CD14-positive monocyte (primary cell): ENCODE results near the gene CSPG4. TPM values are rescaled to one million over a fixed set of nuclear protein-coding genes. Genes with fewer than 3 reads are reported as not detected.
"Not testable (repeated sequence)": the region's sequence is repeated elsewhere in the genome, so short reads cannot be mapped to it uniquely, and the experiment has no call there.

Source experiments
- DNase-seq, 3 donors: peaks; one replicate each; pipeline ENCODE4 v3.0.0-alpha.2; 2011 to 2022
- H2AFZ ChIP-seq: 2 replicates; pipeline ENCODE4 v1.6.0; 2012; ENCODE audit warnings: mild to moderate bottlenecking, low read depth, low read length, inconsistent platforms; ENCODE audit not compliant: insufficient read depth, poor library complexity, severe bottlenecking
- H3K27ac ChIP-seq, 2 donors: 1 replicate in 1 of 2; 2 replicates in 1 of 2; pipeline ENCODE4 v1.5.1; 2012 to 2013; ENCODE audit warnings: low read length in 2 of 2, control low read depth in 1 of 2, inconsistent platforms in 1 of 2, low read depth in 1 of 2, mild to moderate bottlenecking in 1 of 2
- H3K27me3 ChIP-seq, 2 donors: one replicate each; pipeline versions ENCODE4 v1.6.0 to v1.6.1; 2011 to 2013; ENCODE audit warnings: low read length in 2 of 2; ENCODE audit not compliant: control insufficient read depth in 2 of 2, insufficient read depth in 2 of 2
- H3K36me3 ChIP-seq, 2 donors: replicated peaks in 1 of 2; 1 replicate in 1 of 2; 2 replicates in 1 of 2; pipeline versions ENCODE4 v1.5.1 to v1.6.1; 2012 to 2013; ENCODE audit warnings: low read length in 2 of 2, control low read depth in 1 of 2, inconsistent platforms in 1 of 2, mild to moderate bottlenecking in 1 of 2; ENCODE audit not compliant: insufficient read depth in 2 of 2, control insufficient read depth in 1 of 2
- H3K4me1 ChIP-seq, 2 donors: 1 replicate in 1 of 2; 2 replicates in 1 of 2; pipeline versions ENCODE4 v1.5.1 to v1.6.1; 2012 to 2013; ENCODE audit warnings: low read length in 2 of 2, control low read depth in 1 of 2, inconsistent platforms in 1 of 2, mild to moderate bottlenecking in 1 of 2, moderate library complexity in 1 of 2; ENCODE audit not compliant: insufficient read depth in 2 of 2, control insufficient read depth in 1 of 2
- H3K4me2 ChIP-seq: replicated peaks from 2 replicates; pipeline ENCODE3; 2012; ENCODE audit warnings: low read length, moderate library complexity, mild to moderate bottlenecking; ENCODE audit not compliant: poor library complexity, severe bottlenecking; ENCODE audit errors: extremely low read depth
- H3K4me3 ChIP-seq, 3 experiments: fragments of 200-600 bp in 1 of 3; sonication (generic) in 1 of 3; replicated peaks in 1 of 3; 1 replicate in 2 of 3; 2 replicates in 1 of 3; pipeline ENCODE4 v1.5.1; 2011 to 2013; ENCODE audit warnings: low read length in 3 of 3, mild to moderate bottlenecking in 3 of 3, control low read depth in 2 of 3, low read depth in 2 of 3, inconsistent platforms in 1 of 3, moderate library complexity in 1 of 3
- H3K79me2 ChIP-seq: 2 replicates; pipeline ENCODE4 v1.6.0; 2012; ENCODE audit warnings: mild to moderate bottlenecking, control low read depth, inconsistent platforms, low read length, moderate library complexity; ENCODE audit not compliant: insufficient read depth
- H3K9ac ChIP-seq: 2 replicates; pipeline ENCODE4 v1.6.0; 2017; ENCODE audit warnings: low read length, mild to moderate bottlenecking; ENCODE audit not compliant: insufficient read depth, poor library complexity, severe bottlenecking
- H3K9me3 ChIP-seq, 2 donors: replicated peaks in 1 of 2; 1 replicate in 1 of 2; 2 replicates in 1 of 2; pipeline versions ENCODE4 v1.5.1 to v1.6.1; 2012 to 2013; ENCODE audit warnings: low read length in 2 of 2, control low read depth in 1 of 2; ENCODE audit not compliant: control insufficient read depth in 1 of 2, insufficient read depth in 1 of 2
- H4K20me1 ChIP-seq: 2 replicates; pipeline ENCODE4 v1.6.0; 2012; ENCODE audit warnings: mild to moderate bottlenecking, low read length, control low read depth, moderate library complexity; ENCODE audit not compliant: insufficient read depth
- H3K27ac Mint-ChIP-seq, 7 donors: one replicate each; pipeline ENCODE4 v1.8.0; 2020; ENCODE audit warnings: mild to moderate bottlenecking in 7 of 7, mixed read lengths in 7 of 7, moderate library complexity in 6 of 7, inconsistent platforms in 2 of 7
- H3K27me3 Mint-ChIP-seq, 3 donors: one replicate each; pipeline ENCODE4 v1.8.0; 2021 to 2022; ENCODE audit warnings: low read depth in 3 of 3, mild to moderate bottlenecking in 3 of 3, mixed read lengths in 3 of 3, moderate library complexity in 3 of 3, inconsistent platforms in 1 of 3
- H3K36me3 Mint-ChIP-seq, 2 donors: one replicate each; pipeline ENCODE4 v1.8.0; 2020; ENCODE audit warnings: mixed read lengths in 2 of 2, inconsistent platforms in 1 of 2, mild to moderate bottlenecking in 1 of 2
- H3K4me1 Mint-ChIP-seq: one replicate; pipeline ENCODE4 v1.8.0; 2020; ENCODE audit warnings: mild to moderate bottlenecking, mixed read lengths
- H3K4me3 Mint-ChIP-seq, 2 donors: one replicate each; pipeline ENCODE4 v1.8.0; 2020; ENCODE audit warnings: mild to moderate bottlenecking in 2 of 2, mixed read lengths in 2 of 2, moderate library complexity in 1 of 2
- H3K9me3 Mint-ChIP-seq, 7 donors: one replicate each; pipeline ENCODE4 v1.8.0; 2020 to 2022; ENCODE audit warnings: mixed read lengths in 7 of 7, mild to moderate bottlenecking in 6 of 7, moderate library complexity in 6 of 7, inconsistent platforms in 2 of 7
- CTCF ChIP-seq: fragments of 200-600 bp; IDR thresholded peaks from one replicate; pipeline ENCODE4 v1.8.0; 2022; ENCODE audit warnings: antibody characterized with exemption, mild to moderate bottlenecking
- WGBS: methylation state at CpG from one replicate; pipeline ENCODE4 v1.1.5; 2013; ENCODE audit warnings: missing lambda C conversion rate; ENCODE audit not compliant: insufficient coverage; 5-methylcytosine and 5-hydroxymethylcytosine counted together
- intact Hi-C, 2 donors: fragments of 100-400 bp; cut with micrococcal nuclease; formaldehyde crosslinking; loops; one replicate each; pipeline versions ENCODE4 v1.15.0 to v1.15.1; 2023
- polyA plus RNA-seq, 3 donors: library from polyadenylated mRNA; depleted of rRNA in 1 of 3; unstranded in 2 of 3; stranded (reverse) in 1 of 3; fragments of 300-500 nt in 2 of 3; fragments of >200 nt in 1 of 3; fragmentation: Illumina TruSeq in 2 of 3; gene quantifications; 1 replicate in 2 of 3; 2 replicates in 1 of 3; pipeline ENCODE4 v1.2.3, GENCODE V29; 2012 to 2021

Gene CSPG4
- polyA plus RNA-seq, 3 donors, result not detected

GRCh38 chr15:75736256-75736655, 23.6 kb upstream of the CSPG4 start:
- Histone ChIP-seq H3K4me3 (no peak overlapping the region), H3K4me1 (peaks cover 54 to 61% of the 10 kb centered on the region in 2 donors), H3K27me3 (peaks cover 0 to 6% of the 10 kb centered on the region in 2 donors), H3K4me2 (no peak overlapping the region), H3K36me3 (no peaks in the 10 kb centered on the region), H3K79me2 (peaks cover 3% of the 10 kb centered on the region), H3K9me3 (no peaks in the 10 kb centered on the region), H4K20me1 (no peaks in the 10 kb centered on the region), H3K9ac (no peak overlapping the region), H2AFZ (no peak overlapping the region), H3K27ac (no peak overlapping the region)
- Mint-ChIP-seq H3K9me3 (no peaks in the 10 kb centered on the region), H3K27me3 (peaks cover 14 to 18% (median 16%) of the 10 kb centered on the region in 3 donors), H3K36me3 (no peaks in the 10 kb centered on the region), H3K4me1 (peaks cover 57% of the 10 kb centered on the region), H3K4me3 (peak overlapping the region in 1 of 2 donors; percentile 51), H3K27ac (no peak overlapping the region)
- WGBS, result 81% methylated on average over 8 of the region's 8 CpGs
- no peak for TF ChIP-seq CTCF
- intact Hi-C loops, result no loop called here
- no peak for DNase-seq

DNA sequence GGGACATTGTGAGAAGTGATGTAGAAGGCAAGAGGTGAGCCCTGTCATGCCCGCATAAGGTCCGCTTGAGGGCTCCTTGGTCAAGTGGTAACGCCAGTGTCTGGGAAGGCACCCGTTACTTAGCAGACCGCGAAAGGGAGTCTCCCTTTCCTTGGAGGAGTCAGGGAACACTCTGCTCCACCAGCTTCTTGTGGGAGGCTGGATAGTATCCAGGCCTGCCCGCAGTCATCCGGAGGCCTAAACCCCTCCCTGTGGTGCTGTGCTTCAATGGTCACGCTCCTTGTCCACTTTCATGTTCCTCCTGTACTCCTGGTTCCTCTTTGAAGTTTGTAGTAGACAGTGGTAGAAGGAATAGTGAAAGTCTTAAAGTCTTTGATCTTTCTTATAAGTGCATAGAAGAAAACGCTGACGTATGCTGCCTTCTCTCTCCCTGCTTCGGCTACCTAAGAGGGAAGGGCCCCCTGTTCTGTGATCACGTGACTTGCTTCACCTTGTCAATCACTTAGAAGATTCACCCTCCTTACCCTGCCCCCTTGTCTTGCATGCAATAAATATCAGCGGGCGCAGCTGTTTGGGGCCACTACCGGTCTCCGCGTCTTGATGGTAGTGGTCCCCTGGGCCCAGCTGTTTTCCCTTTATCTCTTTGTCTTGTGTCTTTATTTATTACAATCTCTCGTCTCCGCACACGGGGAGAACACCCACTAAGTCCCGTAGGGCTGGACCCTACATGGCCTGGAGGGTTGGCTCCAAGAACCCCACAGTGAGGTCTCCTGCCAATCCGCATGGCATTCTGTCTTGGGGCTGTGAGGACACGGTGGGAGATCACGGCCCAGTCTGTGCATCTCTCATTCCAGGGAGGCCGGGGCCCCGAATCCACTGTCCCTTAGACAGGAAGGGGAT, 22.5 kb upstream of the CSPG4 start:
- not testable (repeated sequence) for H3K4me3 ChIP-seq, H3K36me3 ChIP-seq, H3K4me2 ChIP-seq, H3K27ac ChIP-seq, H3K9me3 Mint-ChIP-seq, H3K9ac ChIP-seq, H3K36me3 Mint-ChIP-seq, H3K79me2 ChIP-seq, H3K9me3 ChIP-seq, H4K20me1 ChIP-seq, H3K27me3 ChIP-seq, H2AFZ ChIP-seq
- H3K27ac Mint-ChIP-seq, result peak overlapping the region; percentile 11 to 87 (median 58)
- DNase-seq, result peak in 1 of 3 donors; percentile 14
- peak overlapping the region in 1 of 2 donors; percentile 46 for H3K4me3 Mint-ChIP-seq
- WGBS, result 80% methylated on average over 11 of the region's 27 CpGs
- peaks cover 54 to 62% of the 10 kb centered on the region in 2 donors for H3K4me1 ChIP-seq
- peaks cover 14 to 21% (median 18%) of the 10 kb centered on the region in 3 donors for H3K27me3 Mint-ChIP-seq
- intact Hi-C loops, result loop anchor here in 1 of 2 donors (5.0 kb wide), 1 partner anchor 48 kb away; no protein-coding TSS in a partner anchor
- H3K4me1 Mint-ChIP-seq, result peaks cover 60% of the 10 kb centered on the region
